Activated naive CD4-positive, alpha-beta T cell treated with anti-CD3 and anti-CD28 coated beads, Interleukin-2, amount 50 U/mL, for 72 hours (primary cell): Measurements from ENCODE around the gene ZNF688. TPM values are rescaled to one million over a fixed set of nuclear protein-coding genes. Genes with fewer than 3 reads are reported as not detected.

Experiments used
- total RNA-seq, 2 donors: library from RNA; stranded (reverse); gene quantifications; one replicate each; pipeline ENCODE4 v1.2.3, GENCODE V29; 2022

The ZNF688 gene
- total RNA-seq, 2 donors from 2014 or later, result 7.2 TPM

Other genes with a start within 250 kb of the ZNF688 start
- gene CD2BP2, start 216.4 kb downstream of the ZNF688 start, total RNA-seq, result 10 to 100 TPM; 57.3 to 64.4 TPM
- 10 to 100 TPM; 52.5 to 69.5 TPM for gene TBC1D10B, start 201.2 kb downstream of the ZNF688 start, total RNA-seq
- gene MYL11, start 196.9 kb downstream of the ZNF688 start, total RNA-seq, result 1 to 10 TPM in 1 of 2 donors, under 1 TPM in 1; 0.97 to 1.2 TPM
- gene SEPTIN1, start 189.2 kb downstream of the ZNF688 start, total RNA-seq, result 100 to 1,000 TPM; 161 to 208 TPM
- 10 to 100 TPM in 1 of 2 donors, 1 to 10 TPM in 1; 7.6 to 10.9 TPM for gene ZNF48, start 176.3 kb downstream of the ZNF688 start, total RNA-seq
- 1 to 10 TPM; 4.4 to 7.9 TPM for gene ZNF771, start 164.1 kb downstream of the ZNF688 start, total RNA-seq
- 100 to 1,000 TPM in 1 of 2 donors, 10 to 100 TPM in 1; 53.1 to 113 TPM for gene DCTPP1, start 141.7 kb downstream of the ZNF688 start, total RNA-seq
- gene SEPHS2, start 125.8 kb downstream of the ZNF688 start, total RNA-seq, result 10 to 100 TPM; 54.8 to 62.7 TPM
- gene ITGAL, start 99.0 kb downstream of the ZNF688 start, total RNA-seq, result 100 to 1,000 TPM; 297 to 390 TPM
- gene ZNF768, start 45.1 kb downstream of the ZNF688 start, total RNA-seq, result 1 to 10 TPM; 2.3 to 9.3 TPM
- gene ZNF747, start 36.9 kb downstream of the ZNF688 start, total RNA-seq, result 1 to 10 TPM; 4.5 to 8.2 TPM
- 10 to 100 TPM; 11.1 to 11.6 TPM for gene ZNF764, start 13.3 kb downstream of the ZNF688 start, total RNA-seq
- 10 to 100 TPM; 10.8 to 22.1 TPM for gene ZNF785, start 14.0 kb upstream of the ZNF688 start, total RNA-seq
- gene ZNF689, start 38.7 kb upstream of the ZNF688 start, total RNA-seq, result 10 to 100 TPM; 11.6 to 13.7 TPM
- 100 to 1,000 TPM; 103 to 111 TPM for gene PRR14, start 79.2 kb upstream of the ZNF688 start, total RNA-seq
- 100 to 1,000 TPM; 104 to 117 TPM for gene FBRS, start 86.7 kb upstream of the ZNF688 start, total RNA-seq
- gene SRCAP, start 127.5 kb upstream of the ZNF688 start, total RNA-seq, result 10 to 100 TPM; 61.6 to 76.8 TPM
- gene PHKG2, start 176.7 kb upstream of the ZNF688 start, total RNA-seq, result 10 to 100 TPM; 32.9 to 61.9 TPM
- gene CFAP119, start 190.3 kb upstream of the ZNF688 start, total RNA-seq, result 1 to 10 TPM; 2.6 to 3.6 TPM
- gene RNF40, start 190.6 kb upstream of the ZNF688 start, total RNA-seq, result 10 to 100 TPM; 68.9 to 74.4 TPM
- 1 to 10 TPM in 1 of 2 donors, under 1 TPM in 1; 0.16 to 3.6 TPM for gene ZNF629, start 215.5 kb upstream of the ZNF688 start, total RNA-seq